Epidermal melanocyte (primary cell): ENCODE measurements around the gene ARF1.

Experiments
- DNase-seq: peaks from one replicate; pipeline ENCODE4 v3.0.0; 2011; ENCODE audit warnings: low spot score; ENCODE audit not compliant: insufficient read length

ARF1 gene

DNA sequence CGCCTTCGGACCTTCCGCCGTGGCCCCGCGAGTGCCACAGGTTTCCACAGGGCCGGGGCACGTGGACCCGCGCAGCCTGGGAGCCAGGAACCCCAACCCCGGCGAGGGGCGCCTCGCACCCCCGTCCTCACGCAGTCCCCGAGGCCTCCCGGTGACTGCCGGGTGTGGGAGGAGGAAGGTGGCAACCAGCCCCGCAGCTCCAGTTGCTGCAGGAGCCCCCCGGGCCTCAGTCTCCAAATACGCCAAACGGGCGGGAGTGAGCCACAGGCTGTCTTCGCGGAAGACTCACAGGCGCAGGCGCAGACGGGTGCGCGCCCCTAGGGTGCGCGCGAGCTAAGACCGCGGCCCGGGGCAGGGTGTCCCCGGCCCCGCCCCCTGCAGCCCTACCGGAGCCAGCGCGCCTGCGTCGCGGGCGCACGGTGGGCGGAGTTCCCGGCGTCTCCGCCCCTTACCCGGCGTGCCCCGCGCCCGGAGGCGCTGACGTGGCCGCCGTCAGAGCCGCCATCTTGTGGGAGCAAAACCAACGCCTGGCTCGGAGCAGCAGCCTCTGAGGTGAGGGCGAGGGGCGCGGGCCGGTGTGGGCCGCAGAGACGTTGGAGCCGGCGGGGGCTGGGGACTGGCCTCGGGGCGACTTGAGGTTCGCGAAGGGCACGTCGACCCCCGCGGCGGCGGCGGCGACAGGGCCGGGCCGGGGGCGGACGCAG, at the start of gene ARF1:
Gene ARF1 (plus strand): TSS at position 495 of the 704 bp plus-strand sequence. CDS start 14,407 bp downstream, outside the sequence.
- DNase-seq = peak; percentile 92

- no peak for DNase-seq
Observed at GRCh38 chr1:228033376-228033775, 49.1 kb upstream of the ARF1 start.

DNA sequence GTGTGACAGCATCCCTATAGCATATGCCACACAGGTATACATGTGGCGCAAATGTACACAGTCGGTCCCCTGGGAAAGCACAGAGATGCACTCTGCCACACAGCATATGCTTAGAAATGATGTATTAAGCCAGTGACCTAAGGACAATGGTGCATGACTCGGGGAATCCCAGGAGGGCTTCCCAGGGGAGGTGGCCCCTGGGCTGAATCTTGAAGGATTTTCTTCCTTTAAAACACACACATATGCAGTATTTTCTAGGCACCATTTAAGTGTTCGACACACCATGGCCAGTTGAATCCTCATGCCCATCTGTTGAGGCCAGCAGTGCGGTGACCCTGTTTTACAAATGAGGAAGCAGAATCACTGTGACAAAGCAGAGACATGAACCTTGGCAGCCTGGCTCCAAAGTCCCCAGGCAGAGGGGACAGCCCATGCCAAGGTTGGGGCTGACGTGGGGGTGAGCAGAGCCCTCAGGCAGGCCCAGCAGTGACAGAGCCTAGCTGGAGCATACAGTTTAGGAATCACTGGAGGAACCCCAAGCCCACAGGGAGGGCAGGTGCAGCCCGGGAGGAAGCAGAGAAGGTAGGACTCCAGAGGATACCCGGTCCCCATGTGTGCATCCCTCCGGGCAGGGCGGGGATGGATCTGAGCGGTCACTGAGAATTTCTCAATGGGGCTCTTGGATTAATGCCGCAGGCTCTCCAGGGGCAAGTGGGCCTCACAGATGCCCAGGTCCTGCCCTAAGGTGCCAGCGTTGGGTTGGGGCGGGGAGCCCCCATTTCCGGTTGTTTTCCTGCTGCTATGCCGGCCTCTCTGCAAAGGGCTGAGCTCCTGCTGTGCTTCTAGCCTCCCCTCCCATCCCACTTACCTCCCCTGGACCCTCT, 47.3 kb upstream of the ARF1 start:
- DNase-seq = no peak

- no peak for DNase-seq
Observed at GRCh38 chr1:228035844-228036243, 46.7 kb upstream of the ARF1 start.

DNA sequence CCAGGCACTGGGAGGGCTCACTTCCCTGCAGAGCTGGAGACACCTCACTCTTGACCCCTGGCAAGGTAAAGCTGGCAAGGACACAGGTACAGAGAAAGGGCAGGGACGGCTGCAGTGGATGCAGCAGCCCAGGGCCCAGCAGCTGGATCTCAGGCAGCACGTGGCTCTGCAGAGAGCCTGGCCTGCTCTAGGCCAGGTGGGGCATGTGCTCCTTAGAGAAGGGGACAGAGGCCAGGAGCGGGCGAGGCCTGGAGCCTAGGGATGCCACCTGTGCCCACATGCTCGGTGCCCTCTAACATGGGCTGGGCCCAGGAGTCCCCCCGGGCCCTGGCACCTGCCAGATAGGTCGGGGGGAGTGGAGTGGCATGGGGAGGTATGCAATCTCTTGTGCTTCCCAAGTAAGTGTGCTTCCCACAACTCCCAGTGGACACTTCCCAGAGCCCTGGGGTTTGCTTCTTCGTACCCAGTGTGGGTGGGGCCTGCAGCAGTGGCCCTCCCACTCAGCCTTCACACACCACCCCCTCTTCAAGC, 45.7 kb upstream of the ARF1 start:
- DNase-seq = no peak

- DNase-seq = no peak
Observed at GRCh38 chr1:228037401-228038386, 44.8 kb upstream of the ARF1 start.

- no peak for DNase-seq
Observed at GRCh38 chr1:228038387-228039005, 44.0 kb upstream of the ARF1 start.

- no peak for DNase-seq
Observed at GRCh38 chr1:228039006-228039903, 43.3 kb upstream of the ARF1 start.

DNA sequence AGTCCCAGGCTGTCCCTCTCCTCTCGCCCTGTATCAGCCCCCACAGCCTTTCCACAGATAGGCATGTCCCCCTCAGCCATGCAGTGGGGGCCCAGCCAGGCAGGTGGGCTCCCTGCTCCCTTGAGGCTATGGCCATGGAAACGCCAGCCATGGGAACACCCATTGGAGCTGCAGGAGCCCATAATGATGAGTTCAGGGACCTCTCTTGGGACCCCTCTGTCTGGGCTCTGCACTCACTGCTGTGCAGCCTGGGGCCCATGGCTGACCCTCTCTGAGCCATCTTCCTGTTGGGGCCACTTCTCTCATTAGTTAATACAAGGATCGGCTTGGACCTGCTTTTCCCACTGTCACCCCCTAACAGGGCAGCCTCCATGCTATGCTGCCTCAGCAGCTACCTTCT, 42.5 kb upstream of the ARF1 start:
- DNase-seq = no peak

GRCh38 chr1:228041316-228041715, 41.2 kb upstream of the ARF1 start:
- no peak for DNase-seq

- no peak for DNase-seq
Observed at GRCh38 chr1:228042508-228042907, 40.0 kb upstream of the ARF1 start.

DNA sequence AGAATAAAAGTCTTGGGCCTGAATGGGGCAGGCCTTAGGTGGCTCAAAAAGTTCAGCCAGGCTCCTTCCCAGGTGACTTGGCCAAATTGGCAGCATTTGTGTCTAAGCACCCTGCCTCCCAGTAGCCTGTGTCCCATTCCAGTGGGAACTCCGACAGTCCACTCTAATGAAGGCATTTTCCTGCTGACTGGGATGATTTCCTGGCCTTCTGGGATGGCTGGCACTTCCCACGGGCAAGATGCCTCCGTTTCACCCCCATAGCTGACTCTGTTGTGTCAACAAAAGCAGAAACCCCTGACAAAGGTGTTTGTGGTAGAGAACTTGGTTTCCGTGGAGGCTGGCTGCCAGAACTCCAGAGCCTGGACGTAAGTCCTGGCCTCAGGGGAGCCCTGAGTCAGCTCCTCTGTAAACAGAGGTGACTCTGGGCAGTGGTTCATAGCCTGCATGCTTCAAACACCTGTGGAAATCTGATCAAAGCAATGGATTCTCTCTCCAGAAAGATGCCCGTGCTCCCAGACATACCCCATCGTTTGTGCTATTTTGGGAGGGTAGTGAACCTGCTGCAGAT, 39.1 kb upstream of the ARF1 start:
- no peak for DNase-seq

GRCh38 chr1:228044961-228045360, 37.5 kb upstream of the ARF1 start:
- no peak for DNase-seq

DNA sequence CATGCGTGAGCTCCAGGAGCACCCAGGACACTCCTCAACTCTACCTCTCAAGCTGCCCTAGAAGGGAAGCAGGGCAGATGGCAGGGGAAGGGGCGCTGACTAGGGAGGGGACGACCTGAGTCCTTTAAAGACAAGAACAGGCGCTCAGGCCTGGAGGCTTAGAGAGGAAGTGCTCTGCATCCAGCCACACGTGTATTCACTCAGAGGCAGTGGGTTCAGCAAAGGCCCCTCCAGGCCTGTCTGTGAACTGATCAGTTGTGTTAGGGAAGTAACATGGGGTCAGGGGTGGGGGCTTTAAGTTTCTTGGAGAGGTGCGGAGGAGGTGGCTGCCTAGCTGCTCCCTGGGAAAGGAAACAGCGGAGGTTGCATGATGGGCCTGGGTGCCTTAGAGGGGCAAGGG, 37.1 kb upstream of the ARF1 start:
- DNase-seq = no peak

DNA sequence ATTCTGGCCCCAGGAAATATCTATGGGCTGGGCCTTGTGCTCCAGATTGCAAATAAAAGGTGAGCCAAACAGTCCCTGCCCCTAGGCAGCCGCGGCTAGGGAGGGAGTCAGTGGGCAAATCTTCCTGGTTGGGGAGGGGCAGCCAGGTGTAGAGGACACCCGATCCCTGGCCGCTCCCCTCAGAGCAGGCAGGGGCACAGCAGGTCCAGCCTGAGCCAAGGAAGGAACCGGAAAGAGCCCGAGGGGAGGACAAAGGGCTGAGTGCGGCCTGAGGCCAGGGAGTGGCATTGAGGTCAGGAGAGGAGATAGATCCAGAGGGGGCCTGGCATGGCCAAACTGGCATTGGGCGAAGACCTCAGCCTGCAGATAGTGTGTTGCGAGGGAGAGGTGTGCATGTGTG, 36.6 kb upstream of the ARF1 start:
- DNase-seq = no peak

DNA sequence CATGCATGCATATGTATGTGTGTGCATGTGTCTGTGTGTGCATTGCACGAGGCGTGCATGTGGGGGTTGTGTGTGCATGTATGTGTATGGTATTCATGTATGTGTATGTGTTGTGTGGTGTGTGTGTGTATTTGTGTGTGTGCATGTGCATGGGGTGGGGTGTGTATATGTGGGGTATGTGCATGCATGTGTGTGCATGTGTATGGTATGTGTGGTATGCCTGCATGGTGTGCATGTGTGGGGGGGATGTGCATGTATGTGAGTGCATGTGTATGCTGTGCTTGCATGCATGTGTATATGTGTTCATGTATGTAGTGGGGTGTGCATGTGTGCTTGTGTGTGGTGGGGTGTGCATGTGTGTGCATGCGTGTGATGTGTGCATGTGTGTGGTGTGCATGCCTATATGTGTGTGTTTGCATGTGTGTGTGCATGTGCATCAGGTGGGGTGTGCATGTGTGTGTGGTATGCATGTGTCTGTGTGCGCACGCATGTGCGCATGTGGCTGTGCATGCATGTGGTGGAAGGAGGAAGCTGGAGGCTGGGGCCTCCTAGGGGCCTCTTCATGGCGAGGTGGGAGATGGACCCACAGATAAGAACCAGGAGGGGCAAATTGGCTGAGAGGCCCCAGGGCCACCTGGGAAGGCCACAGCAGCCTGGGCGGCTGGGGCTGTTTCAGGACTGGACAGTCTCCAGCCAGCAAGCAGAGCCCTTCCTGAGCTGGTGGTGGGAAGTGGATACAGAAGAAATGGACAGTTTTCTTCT, 35.9 kb upstream of the ARF1 start:
- DNase-seq = no peak

- DNase-seq = no peak
Observed at GRCh38 chr1:228047183-228047466, 35.4 kb upstream of the ARF1 start.

DNA sequence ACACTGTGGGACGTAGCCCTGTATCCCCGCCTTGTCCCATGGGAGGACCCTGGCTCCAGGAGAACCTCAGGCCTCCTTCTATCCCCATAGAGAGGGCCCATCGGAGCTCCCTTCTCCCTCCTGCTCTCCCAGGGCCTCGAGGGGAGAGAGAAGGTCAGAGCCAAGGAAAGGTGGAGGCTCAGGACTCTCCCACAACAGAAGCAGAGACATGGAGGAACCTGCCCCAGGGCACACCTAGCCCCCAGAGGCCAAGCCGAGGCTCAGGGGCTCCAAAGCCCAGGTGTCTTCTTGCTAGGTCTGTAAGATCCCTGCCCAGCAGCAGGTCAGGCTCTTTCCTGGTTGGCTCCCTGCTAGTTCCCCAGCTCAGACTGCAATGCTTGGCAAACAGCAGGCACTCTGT, 34.4 kb upstream of the ARF1 start:
- no peak for DNase-seq
